HCT116 (cell line): ENCODE measurements around the gene BRSK2.

Source experiments
- SP1 ChIP-seq: IDR thresholded peaks from 2 replicates; pipeline ENCODE4 v1.6.1; 2012; ENCODE audit warnings: low read depth
- TF ChIP-seq, protein P1 (sequence below), 3 experiments: fragments of 200-600 bp in 1 of 3; sonication (generic) in 1 of 3; IDR thresholded peaks in 2 of 3; conservative IDR thresholded peaks in 1 of 3; 2 replicates each; pipeline ENCODE4 v1.5.1; 2012 to 2017; ENCODE audit warnings: low read depth in 2 of 3, low read length in 2 of 3, antibody characterized with exemption in 1 of 3, borderline replicate concordance in 1 of 3, control low read depth in 1 of 3, mild to moderate bottlenecking in 1 of 3, mixed read lengths in 1 of 3, mixed run types in 1 of 3, moderate library complexity in 1 of 3; ENCODE audit not compliant: insufficient read depth in 1 of 3

DNA sequence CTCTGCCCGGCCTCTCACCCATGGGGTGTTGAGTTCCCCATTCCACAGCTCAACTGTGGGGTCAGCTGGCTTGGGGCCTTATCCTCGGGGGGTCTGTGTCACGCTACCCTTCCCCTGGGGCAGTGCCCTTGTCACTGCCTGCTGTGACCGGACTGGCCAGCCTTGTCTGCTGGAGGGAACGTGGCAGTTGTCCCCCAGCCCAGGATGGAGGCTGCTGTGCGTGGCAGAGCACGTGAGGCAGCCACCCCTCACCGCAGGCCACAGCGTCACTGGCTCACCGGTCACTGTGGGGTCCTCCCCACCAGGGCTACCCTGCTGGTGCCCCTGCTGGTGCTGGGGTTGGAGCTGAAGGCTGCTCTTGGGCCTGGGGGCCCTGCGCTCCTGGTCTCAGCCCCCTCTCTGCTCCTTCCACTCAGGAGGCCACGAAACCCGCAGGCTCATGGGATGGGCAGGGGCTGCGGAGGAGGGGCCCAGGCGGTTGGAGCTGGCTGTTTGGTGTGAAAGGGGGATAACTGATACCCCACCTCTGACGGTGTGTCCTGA is 13.4 kb downstream of the BRSK2 start:
- TF ChIP-seq, protein P1, sequence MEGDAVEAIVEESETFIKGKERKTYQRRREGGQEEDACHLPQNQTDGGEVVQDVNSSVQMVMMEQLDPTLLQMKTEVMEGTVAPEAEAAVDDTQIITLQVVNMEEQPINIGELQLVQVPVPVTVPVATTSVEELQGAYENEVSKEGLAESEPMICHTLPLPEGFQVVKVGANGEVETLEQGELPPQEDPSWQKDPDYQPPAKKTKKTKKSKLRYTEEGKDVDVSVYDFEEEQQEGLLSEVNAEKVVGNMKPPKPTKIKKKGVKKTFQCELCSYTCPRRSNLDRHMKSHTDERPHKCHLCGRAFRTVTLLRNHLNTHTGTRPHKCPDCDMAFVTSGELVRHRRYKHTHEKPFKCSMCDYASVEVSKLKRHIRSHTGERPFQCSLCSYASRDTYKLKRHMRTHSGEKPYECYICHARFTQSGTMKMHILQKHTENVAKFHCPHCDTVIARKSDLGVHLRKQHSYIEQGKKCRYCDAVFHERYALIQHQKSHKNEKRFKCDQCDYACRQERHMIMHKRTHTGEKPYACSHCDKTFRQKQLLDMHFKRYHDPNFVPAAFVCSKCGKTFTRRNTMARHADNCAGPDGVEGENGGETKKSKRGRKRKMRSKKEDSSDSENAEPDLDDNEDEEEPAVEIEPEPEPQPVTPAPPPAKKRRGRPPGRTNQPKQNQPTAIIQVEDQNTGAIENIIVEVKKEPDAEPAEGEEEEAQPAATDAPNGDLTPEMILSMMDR (IDR thresholded peaks at IDR 0.05 in 2 of 3, conservative IDR thresholded peaks at IDR 0.05 in 1 of 3; ENCODE audit: borderline replicate concordance in 1 of 3, insufficient read depth in 1 of 3, low read depth in 2 of 3, low read length in 2 of 3): no peak
- no peak for TF ChIP-seq SP1
